ENCODE measurements around the gene GRXCR2. TPM values are rescaled to one million over a fixed set of nuclear protein-coding genes. Genes with fewer than 3 reads are reported as not detected.

The GRXCR2 gene
- total and polyA plus RNA-seq, 2 of the 4 experiments (the other 2 are of a cell fraction), result not detected

DNA sequence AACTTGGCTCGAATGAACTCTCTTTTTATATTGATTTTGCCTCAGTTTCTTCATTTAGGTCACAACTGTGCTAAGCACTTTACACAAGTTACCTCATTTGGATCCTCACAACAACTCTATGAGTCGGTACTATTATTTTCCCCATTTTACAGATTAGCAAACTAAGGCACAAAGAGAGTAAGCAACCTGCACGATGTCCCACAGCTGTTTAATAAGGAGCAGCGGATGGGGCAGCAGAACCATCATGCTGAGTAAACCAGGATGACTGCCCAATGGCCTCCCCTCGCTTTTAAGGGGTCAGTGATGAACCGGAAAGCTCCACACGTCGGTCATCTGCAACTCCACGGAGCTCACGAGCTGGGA lies 38.3 kb downstream of the GRXCR2 start:
- BruUV-seq (replicated peaks), result no TSS peak

More for the DNA sequence above, 38.3 kb downstream of the GRXCR2 start:
- Histone ChIP-seq H4K5ac (ENCODE audit: low read depth, low read length) (peak overlapping the region; percentile 15; the same call in 1 of the 2 replicates), H3K18ac (ENCODE audit: low read depth, low read length) (no peak overlapping the region), H3K36me3 (ENCODE audit: control insufficient read depth, insufficient read depth, low read length) (no peaks in the 10 kb centered on the region), H4K91ac (ENCODE audit: insufficient read depth, low read depth, low read length) (0 out of 2 replicates have a peak overlapping the region, but pooled peaks have one; percentile 49), H2BK120ac (ENCODE audit: low read depth, low read length) (peak overlapping the region; percentile 68; the same call in 1 of the 2 replicates), H3K27me3 (ENCODE audit: control insufficient read depth, insufficient read depth, low read length) (no peaks in the 10 kb centered on the region), H2AFZ (replicated peaks; ENCODE audit: low read length, poor library complexity) (peak overlapping the region; percentile 93), H3K23ac (ENCODE audit: low read depth, low read length) (peak overlapping the region; percentile 72; the same call in 1 of the 2 replicates), H2AK5ac (ENCODE audit: low read depth, low read length) (0 out of 2 replicates have a peak overlapping the region, but pooled peaks have one; percentile 13), H3K56ac (ENCODE audit: extremely low read depth, insufficient read depth, low read length) (peak overlapping the region; percentile 50; the same call in 1 of the 2 replicates), H3K9me1 (ENCODE audit: insufficient read depth, low read length) (peaks cover 3% of the 10 kb centered on the region; the same call in 1 of the 2 replicates), H3K4me3 (ENCODE audit: insufficient read depth, low read depth, low read length) (peak overlapping the region; percentile 60), H4K20me1 (ENCODE audit: insufficient read depth, low read length) (no peaks in the 10 kb centered on the region; the same call in 1 of the 2 replicates), H2AK9ac (replicated peaks; ENCODE audit: low read depth, low read length, poor library complexity) (peak overlapping the region; percentile 82), H3K9me3 (ENCODE audit: control insufficient read depth, insufficient read depth, low read length) (no peaks in the 10 kb centered on the region), H4K8ac (ENCODE audit: low read depth in 2 of 2, low read length in 2 of 2) (peak overlapping the region; percentile 63 to 73; a peak in 2 of 4 replicates), H2BK5ac (ENCODE audit: low read depth, low read length, poor library complexity, severe bottlenecking) (no peak overlapping the region), H3K4ac (ENCODE audit: low read depth, low read length) (peak overlapping the region; percentile 60), H2BK20ac (ENCODE audit: low read depth, low read length) (no peak overlapping the region), H3K79me1 (ENCODE audit: low read depth in 1 of 2, low read length in 2 of 2) (peaks cover 12 to 13% of the 10 kb centered on the region in 2 experiments; a peak in 3 of 4 replicates), H3K4me2 (ENCODE audit: low read depth, low read length) (peak overlapping the region; percentile 76), H3K27ac (ENCODE audit: insufficient read depth, low read length) (no peak overlapping the region; the same call in 1 of the 2 replicates), H2BK15ac (ENCODE audit: low read depth, low read length) (peak overlapping the region; percentile 19; the same call in 1 of the 3 replicates), H3K4me1 (ENCODE audit: control insufficient read depth, insufficient read depth, low read length) (peaks cover 6% of the 10 kb centered on the region), H3K14ac (replicated peaks; ENCODE audit: low read depth, low read length) (peak overlapping the region; percentile 43), H3K9ac (ENCODE audit: low read depth, low read length) (peak overlapping the region; percentile 25; the same call in 1 of the 2 replicates)
- CTCF ChIA-PET, result interaction anchor here (0.8 to 2.0 kb wide), 2 partner anchors 9 to 53 kb away, joined by 3 to 8 read pairs; no protein-coding TSS in a partner anchor
- in situ Hi-C loops (cut with MboI; ENCODE audit: low sequenced_read_pairs) (loop anchor here (5.0 to 10.0 kb wide), 2 partner anchors 220 to 1632 kb away; no protein-coding TSS in a partner anchor), intact Hi-C loops (cut with micrococcal nuclease) (loop anchor here (5.0 kb wide), 1 partner anchor 298 kb away; no protein-coding TSS in a partner anchor), dilution Hi-C loops (cut with HindIII; ENCODE audit: low sequenced_read_pairs, unreplicated experiment) (no loop called here)
- DNase-seq, result no peak
- 30% methylated on average over 4 of the region's 10 CpGs; no CpG with 5 or more reads in 1 of the 2 experiments for WGBS, 2 experiments (ENCODE audit: extremely low coverage in 2 of 2, insufficient read length in 1 of 2)
- peak; percentile 80 for TF ChIP-seq RCOR1 (IDR thresholded peaks at IDR 0.05; ENCODE audit: insufficient replicate concordance, low read length)
- no peak for TF ChIP-seq FOS (IDR thresholded peaks at IDR 0.05; ENCODE audit: low read depth, low read length)
- POLR2A ChIA-PET (ENCODE audit: unreplicated experiment), result no interaction called here
- ATAC-seq (ENCODE audit: low read depth), result peak; percentile 1
